ENCODE results near the gene RAB34.

GRCh38 chr17:28689011-28689410 is 28.7 kb downstream of the RAB34 start:
- TF ChIP-seq ESRRA (IDR thresholded peaks at IDR 0.05; ENCODE audit: borderline replicate concordance, low read length): no peak
- no peak for TF ChIP-seq CTCF (IDR thresholded peaks at IDR 0.05)
- no peak for TF ChIP-seq ELK1 (IDR thresholded peaks at IDR 0.05; ENCODE audit: low read depth, low read length)
- no peak for TF ChIP-seq MAFK (IDR thresholded peaks at IDR 0.05; ENCODE audit: partially characterized antibody)
- TF ChIP-seq E2F6 (IDR thresholded peaks at IDR 0.05; ENCODE audit: borderline replicate concordance, low read depth): no peak
- TF ChIP-seq PBX3 (IDR thresholded peaks at IDR 0.05): no peak

All from A549 (cell line).